Large intestine (tissue), 3 donors: ENCODE data around the gene SERTAD1. TPM values are rescaled to one million over a fixed set of nuclear protein-coding genes. Genes with fewer than 3 reads are reported as not detected.

Source experiments
- DNase-seq, 2 donors: peaks; one replicate each; pipeline versions ENCODE4 v3.0.0 to v3.0.0-alpha.2; 2013
- H3K27ac ChIP-seq: one replicate; pipeline ENCODE4 v1.5.1; 2013; ENCODE audit warnings: low read length
- H3K27me3 ChIP-seq: 2 replicates; pipeline ENCODE4 v1.6.1; 2013; ENCODE audit warnings: low read length; ENCODE audit not compliant: control insufficient read depth, insufficient read depth
- H3K36me3 ChIP-seq: 2 replicates; pipeline ENCODE4 v1.6.1; 2013; ENCODE audit warnings: low read length; ENCODE audit not compliant: control insufficient read depth, insufficient read depth
- H3K4me1 ChIP-seq: one replicate; pipeline ENCODE4 v1.6.1; 2013; ENCODE audit warnings: low read length; ENCODE audit not compliant: control insufficient read depth, insufficient read depth
- H3K4me3 ChIP-seq: one replicate; pipeline ENCODE4 v1.5.1; 2013; ENCODE audit warnings: low read length
- H3K9me3 ChIP-seq: one replicate; pipeline ENCODE4 v1.6.1; 2013; ENCODE audit warnings: mild to moderate bottlenecking, low read depth, low read length, moderate library complexity; ENCODE audit not compliant: control insufficient read depth
- WGBS: methylation state at CpG from one replicate; pipeline ENCODE4 v1.1.5; 2013; ENCODE audit warnings: low lambda C conversion rate; ENCODE audit not compliant: insufficient coverage; 5-methylcytosine and 5-hydroxymethylcytosine counted together
- polyA plus RNA-seq: library from polyadenylated mRNA; unstranded; fragments of 120-200 nt; gene quantifications from one replicate; pipeline ENCODE4 v1.2.1, GENCODE V29; 2013

Gene SERTAD1
- polyA plus RNA-seq, 1 donor = 9.0 TPM

DNA sequence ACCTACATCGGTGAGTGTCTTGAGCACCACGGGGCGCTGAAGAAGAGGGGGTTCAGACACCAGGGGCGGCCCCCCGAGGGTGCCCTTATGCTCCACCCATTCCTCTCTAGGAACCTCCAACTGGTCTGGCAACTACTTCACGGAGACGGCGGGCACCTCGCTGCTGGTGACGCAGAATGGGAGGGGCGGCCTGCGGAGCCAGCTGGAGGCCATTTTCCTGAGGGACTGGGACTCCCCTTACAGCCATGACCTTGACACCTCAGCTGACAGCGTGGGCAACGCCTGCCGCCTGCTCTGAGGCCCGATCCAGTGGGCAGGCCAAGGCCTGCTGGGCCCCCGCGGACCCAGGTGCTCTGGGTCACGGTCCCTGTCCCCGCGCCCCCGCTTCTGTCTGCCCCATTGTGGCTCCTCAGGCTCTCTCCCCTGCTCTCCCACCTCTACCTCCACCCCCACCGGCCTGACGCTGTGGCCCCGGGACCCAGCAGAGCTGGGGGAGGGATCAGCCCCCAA lies 47.9 kb downstream of the SERTAD1 start:
- peaks cover 45% of the 10 kb centered on the region for H3K36me3 ChIP-seq
- no peak overlapping the region for H3K27ac ChIP-seq
- WGBS = no CpG with 5 or more reads among the region's 25 CpGs
- no peaks in the 10 kb centered on the region for H3K4me1 ChIP-seq
- H3K4me3 ChIP-seq = no peak overlapping the region
- no peaks in the 10 kb centered on the region for H3K9me3 ChIP-seq
- no peaks in the 10 kb centered on the region for H3K27me3 ChIP-seq
- DNase-seq = no peak

DNA sequence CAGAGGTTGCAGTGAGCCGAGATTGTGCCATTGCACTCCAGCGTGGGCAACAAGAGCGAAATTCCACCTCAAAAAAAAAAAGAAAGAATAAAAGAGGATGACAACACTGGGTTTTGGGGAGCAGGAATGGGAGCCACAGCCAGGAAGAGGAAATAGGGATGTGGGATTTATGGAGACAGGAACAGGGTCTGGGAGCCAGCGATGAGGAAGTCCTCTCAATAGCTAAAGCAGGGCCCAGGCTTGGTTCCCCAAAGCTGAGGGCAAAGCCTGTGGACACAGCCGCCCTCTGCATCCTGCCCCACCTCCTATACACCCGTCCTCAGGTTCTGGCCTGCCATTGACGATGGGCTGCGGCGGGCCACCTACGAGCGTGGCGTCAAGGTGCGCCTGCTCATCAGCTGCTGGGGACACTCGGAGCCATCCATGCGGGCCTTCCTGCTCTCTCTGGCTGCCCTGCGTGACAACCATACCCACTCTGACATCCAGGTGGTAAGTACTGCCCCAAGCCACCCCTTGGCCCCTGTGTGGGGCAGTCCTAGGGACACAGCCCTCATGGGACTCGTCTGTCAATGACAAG lies 49.4 kb downstream of the SERTAD1 start:
- H3K27ac ChIP-seq = no peak overlapping the region
- H3K36me3 ChIP-seq = peaks cover 60% of the 10 kb centered on the region
- peaks cover 3% of the 10 kb centered on the region for H3K4me1 ChIP-seq
- DNase-seq = no peak
- H3K4me3 ChIP-seq = no peak overlapping the region
- 100% methylated on average over 1 of the region's 17 CpGs for WGBS
- H3K27me3 ChIP-seq = no peaks in the 10 kb centered on the region
- no peaks in the 10 kb centered on the region for H3K9me3 ChIP-seq

DNA sequence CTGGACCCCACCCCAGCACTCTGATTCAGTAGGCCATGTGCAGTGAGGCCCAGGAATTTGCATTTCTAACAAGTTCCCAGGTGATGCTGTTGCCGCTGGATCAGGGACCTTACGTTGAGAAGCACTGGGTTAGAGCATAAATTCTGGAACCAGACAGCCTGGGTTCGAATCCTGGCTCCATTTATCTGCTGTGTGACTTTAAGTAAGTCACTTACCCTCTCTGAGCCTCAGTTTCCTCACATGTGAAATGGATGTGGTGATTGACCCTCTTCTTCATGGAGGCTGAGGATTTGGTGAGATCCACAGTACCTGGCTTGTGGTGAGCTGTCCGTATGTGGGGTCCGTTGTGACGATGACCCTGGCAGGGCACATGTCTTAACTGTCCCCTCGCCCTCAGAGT lies 51.7 kb downstream of the SERTAD1 start:
- no peak for DNase-seq
- peaks cover 8% of the 10 kb centered on the region for H3K4me1 ChIP-seq
- peaks cover 72% of the 10 kb centered on the region for H3K36me3 ChIP-seq
- H3K4me3 ChIP-seq = no peak overlapping the region
- WGBS = no CpG with 5 or more reads among the region's 7 CpGs
- no peak overlapping the region for H3K27ac ChIP-seq
- H3K27me3 ChIP-seq = no peaks in the 10 kb centered on the region
- no peaks in the 10 kb centered on the region for H3K9me3 ChIP-seq

- H3K4me3 ChIP-seq = no peak overlapping the region
- peaks cover 11% of the 10 kb centered on the region for H3K4me1 ChIP-seq
- H3K36me3 ChIP-seq = peaks cover 73% of the 10 kb centered on the region
- no peaks in the 10 kb centered on the region for H3K9me3 ChIP-seq
- no peaks in the 10 kb centered on the region for H3K27me3 ChIP-seq
- no peak for DNase-seq
- H3K27ac ChIP-seq = no peak overlapping the region
- WGBS = no CpG with 5 or more reads among the region's 5 CpGs
Observed at GRCh38 chr19:40371802-40372122, 54.0 kb downstream of the SERTAD1 start.

Other genes starting within 250 kb of the SERTAD1 start
- gene MAP3K10, start 234.6 kb downstream of the SERTAD1 start, polyA plus RNA-seq = 10.1 TPM
- gene TTC9B, start 207.6 kb downstream of the SERTAD1 start, polyA plus RNA-seq = 3.1 TPM
- gene CCNP, start 199.3 kb downstream of the SERTAD1 start, polyA plus RNA-seq = 1.5 TPM
- gene AKT2, start 140.6 kb downstream of the SERTAD1 start, polyA plus RNA-seq = 101 TPM
- gene C19orf47, start 77.6 kb downstream of the SERTAD1 start, polyA plus RNA-seq = 8.7 TPM
- 272 TPM for gene PLD3, start 77.3 kb downstream of the SERTAD1 start, polyA plus RNA-seq
- gene HIPK4, start 35.8 kb downstream of the SERTAD1 start, polyA plus RNA-seq = 0.10 TPM
- 4.0 TPM for gene PRX, start 12.6 kb downstream of the SERTAD1 start, polyA plus RNA-seq
- 32.5 TPM for gene SERTAD3, start 18.3 kb upstream of the SERTAD1 start, polyA plus RNA-seq
- 90.8 TPM for gene BLVRB, start 39.8 kb upstream of the SERTAD1 start, polyA plus RNA-seq
- gene SPTBN4, start 41.0 kb upstream of the SERTAD1 start, polyA plus RNA-seq = 3.4 TPM
- 27.8 TPM for gene SHKBP1, start 150.9 kb upstream of the SERTAD1 start, polyA plus RNA-seq
- 223 TPM for gene LTBP4, start 175.4 kb upstream of the SERTAD1 start, polyA plus RNA-seq